Mucosa of stomach (tissue), 1 donor: ENCODE data around the gene ZNF592.

ENCODE experiments used
- H3K27me3 ChIP-seq: one replicate; pipeline ENCODE4 v1.7.0; 2013; ENCODE audit warnings: mild to moderate bottlenecking, low read length; ENCODE audit not compliant: control insufficient read depth, insufficient read depth
- H3K36me3 ChIP-seq: one replicate; pipeline ENCODE4 v1.7.0; 2013; ENCODE audit warnings: low read length; ENCODE audit not compliant: control insufficient read depth, insufficient read depth
- H3K4me1 ChIP-seq: one replicate; pipeline ENCODE4 v1.7.0; 2013; ENCODE audit warnings: mild to moderate bottlenecking, low read length; ENCODE audit not compliant: control insufficient read depth, insufficient read depth
- H3K4me3 ChIP-seq: one replicate; pipeline ENCODE4 v1.7.0; 2013; ENCODE audit warnings: low read length
- H3K9ac ChIP-seq: one replicate; pipeline ENCODE4 v1.7.0; 2013; ENCODE audit warnings: mild to moderate bottlenecking, low read length, moderate library complexity
- H3K9me3 ChIP-seq: one replicate; pipeline ENCODE4 v1.7.0; 2013; ENCODE audit warnings: mild to moderate bottlenecking, low read length, moderate library complexity; ENCODE audit not compliant: control insufficient read depth
- donor health status: Pancreatic carcinoma.

The ZNF592 gene

DNA sequence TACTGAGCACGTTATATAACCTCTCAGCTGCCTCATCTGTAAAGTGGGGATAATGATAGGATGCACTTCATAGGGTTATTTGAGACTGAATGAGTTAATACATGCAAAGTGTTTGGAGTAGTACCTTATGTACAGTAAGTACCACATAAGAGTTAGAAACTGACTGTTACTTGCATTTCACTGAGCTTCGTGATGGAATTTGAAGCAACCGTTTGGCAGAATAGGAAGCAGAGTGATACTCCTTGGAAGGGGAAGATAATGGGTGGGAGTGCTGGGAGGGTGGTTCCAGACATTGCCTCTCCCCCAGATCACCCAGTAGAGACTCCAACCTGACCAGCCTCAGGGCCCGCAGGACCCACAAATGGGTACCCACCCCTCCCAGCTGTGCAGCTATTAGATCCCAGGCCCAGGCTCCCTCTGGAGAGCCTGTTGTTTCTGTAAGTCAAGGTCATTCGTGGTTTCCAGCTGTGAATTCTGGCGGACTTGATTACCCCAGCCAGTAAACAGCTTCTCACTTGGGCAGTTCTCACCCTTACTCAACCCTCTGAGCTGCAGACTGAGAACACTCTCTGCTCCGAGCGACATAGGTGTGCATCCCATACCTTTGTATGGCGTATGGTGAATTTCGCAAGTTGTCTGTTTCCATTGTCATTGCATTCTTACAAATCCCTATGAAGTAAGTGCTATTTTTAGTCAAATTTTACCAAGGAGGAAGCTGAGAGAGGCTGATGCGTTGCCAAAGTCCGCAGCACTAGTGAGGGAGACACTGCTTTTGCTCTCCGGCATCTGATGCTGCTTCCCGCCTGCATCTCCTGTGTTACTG lies 79.9 kb downstream of the ZNF592 start:
- Histone ChIP-seq H3K9me3 (no peaks in the 10 kb centered on the region), H3K36me3 (no peaks in the 10 kb centered on the region), H3K4me1 (peaks cover 5% of the 10 kb centered on the region), H3K4me3 (no peak overlapping the region), H3K9ac (no peak overlapping the region), H3K27me3 (no peaks in the 10 kb centered on the region)

DNA sequence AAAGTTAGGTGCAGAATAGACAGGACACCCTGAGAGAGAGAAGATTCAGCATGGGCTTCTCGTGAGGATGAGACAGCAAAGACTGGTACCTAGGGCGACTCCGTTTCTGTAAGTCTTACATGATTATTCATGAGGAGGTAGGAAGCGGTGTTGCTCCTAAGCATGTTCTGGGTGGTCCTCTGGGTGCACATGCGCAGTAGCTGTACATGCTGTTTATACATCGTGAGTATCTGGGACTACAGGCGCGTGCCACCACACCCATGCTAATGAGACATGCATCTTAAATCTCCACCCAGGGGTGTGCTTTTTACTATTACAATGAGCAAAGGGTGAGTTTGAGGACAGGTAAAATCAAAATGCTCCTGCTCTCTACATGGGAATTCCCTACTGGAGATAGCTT lies 81.0 kb downstream of the ZNF592 start:
- no peak overlapping the region for H3K9ac ChIP-seq
- H3K4me3 ChIP-seq: no peak overlapping the region
- no peaks in the 10 kb centered on the region for H3K9me3 ChIP-seq
- H3K36me3 ChIP-seq: no peaks in the 10 kb centered on the region
- H3K4me1 ChIP-seq: peaks cover 5% of the 10 kb centered on the region
- no peaks in the 10 kb centered on the region for H3K27me3 ChIP-seq

DNA sequence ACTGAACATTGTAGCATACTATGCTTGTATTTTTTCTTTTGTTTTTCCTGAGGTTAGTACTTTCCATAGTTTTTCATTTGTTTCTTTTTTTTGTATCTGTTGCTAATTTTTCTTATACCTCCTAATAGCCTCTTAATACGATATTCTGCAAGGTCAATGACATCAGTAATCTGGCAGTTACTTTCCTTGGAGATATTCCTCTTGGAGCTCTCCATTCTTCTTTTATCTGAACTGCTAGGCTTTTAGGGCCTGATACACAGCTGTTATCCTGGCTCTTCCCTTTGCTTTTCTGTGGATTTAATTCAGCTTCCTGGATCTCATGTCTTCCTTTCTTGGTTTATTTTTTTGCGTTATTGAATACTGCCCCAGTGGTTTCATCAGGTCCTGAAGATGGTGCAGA lies 81.6 kb downstream of the ZNF592 start:
- Histone ChIP-seq H3K9ac (no peak overlapping the region), H3K27me3 (no peaks in the 10 kb centered on the region), H3K9me3 (no peaks in the 10 kb centered on the region), H3K4me1 (peaks cover 5% of the 10 kb centered on the region), H3K36me3 (no peaks in the 10 kb centered on the region), H3K4me3 (no peak overlapping the region)

DNA sequence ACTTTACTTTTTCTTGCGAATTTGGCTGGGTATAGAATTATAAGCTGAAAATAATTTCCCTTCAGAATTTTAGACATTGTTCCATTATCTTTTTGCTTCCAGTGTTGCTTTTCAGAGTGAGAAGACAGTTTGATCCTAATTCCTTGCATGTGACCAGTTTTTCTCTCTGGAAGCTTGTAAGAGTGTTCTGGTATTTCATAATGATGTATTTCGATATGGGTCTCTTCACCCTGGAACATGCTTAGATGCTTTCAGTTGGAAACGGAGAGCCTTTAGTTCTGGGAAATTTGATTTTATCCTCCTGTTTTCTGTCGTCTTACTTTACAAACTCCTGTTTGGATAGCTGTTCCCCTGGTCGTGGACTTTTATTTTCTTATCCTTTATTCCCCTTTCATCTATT lies 82.6 kb downstream of the ZNF592 start:
- Histone ChIP-seq H3K4me3 (no peak overlapping the region), H3K4me1 (peaks cover 5% of the 10 kb centered on the region), H3K9ac (no peak overlapping the region), H3K27me3 (no peaks in the 10 kb centered on the region), H3K9me3 (no peaks in the 10 kb centered on the region), H3K36me3 (no peaks in the 10 kb centered on the region)

DNA sequence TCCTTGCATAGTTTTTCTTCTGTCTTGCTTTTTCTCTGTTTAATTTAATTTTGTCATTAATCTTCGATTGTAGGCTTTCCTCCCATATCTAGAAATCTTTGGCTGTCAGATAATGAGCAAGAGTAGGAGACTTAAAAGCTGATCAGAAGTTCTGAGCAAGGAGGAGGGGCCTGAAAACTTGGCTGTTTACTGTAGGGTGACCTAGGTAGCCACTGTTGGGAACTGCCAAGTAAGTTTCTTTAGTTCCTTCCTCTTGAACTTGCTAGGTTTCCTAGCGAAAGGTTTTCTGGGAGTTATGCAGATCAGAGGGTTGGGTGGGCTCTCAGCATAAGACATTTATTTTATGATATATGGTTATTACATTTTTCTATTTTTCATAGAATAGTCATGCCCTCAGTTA lies 83.2 kb downstream of the ZNF592 start:
- no peaks in the 10 kb centered on the region for H3K36me3 ChIP-seq
- H3K4me3 ChIP-seq: no peak overlapping the region
- no peaks in the 10 kb centered on the region for H3K9me3 ChIP-seq

DNA sequence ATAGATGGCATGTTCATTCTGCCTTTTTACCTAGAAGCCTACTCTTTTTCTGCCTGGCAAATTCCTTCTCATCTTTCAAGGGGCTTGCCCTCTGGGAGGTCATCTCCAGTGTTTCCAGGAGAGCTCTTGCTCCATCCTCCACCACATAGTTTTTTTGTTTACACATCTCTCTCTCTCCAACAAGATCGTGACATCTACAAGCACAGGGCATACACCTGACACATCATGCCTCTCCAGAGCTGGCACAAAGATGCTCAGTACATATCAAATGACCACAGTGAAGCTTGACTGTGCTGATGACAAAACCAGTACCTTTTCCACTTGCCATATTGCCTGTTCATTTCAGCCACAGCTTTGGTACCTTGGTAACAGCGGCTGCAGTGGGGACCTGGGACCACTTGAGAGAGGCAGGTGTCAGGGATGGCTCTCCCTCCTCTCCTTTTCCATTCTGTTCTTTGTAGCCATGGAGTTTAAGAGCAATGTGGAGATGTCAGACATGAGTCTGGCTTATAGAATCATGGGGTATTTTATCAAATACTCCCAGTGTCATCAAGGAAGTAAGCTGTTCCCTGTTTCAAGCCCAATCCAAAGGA lies 84.2 kb downstream of the ZNF592 start:
- Histone ChIP-seq H3K36me3 (no peaks in the 10 kb centered on the region), H3K27me3 (no peaks in the 10 kb centered on the region), H3K4me1 (no peaks in the 10 kb centered on the region), H3K4me3 (no peak overlapping the region), H3K9me3 (no peaks in the 10 kb centered on the region), H3K9ac (no peak overlapping the region)

More for the DNA sequence above, 83.2 kb downstream of the ZNF592 start:
- Histone ChIP-seq H3K4me1 (peaks cover 3% of the 10 kb centered on the region), H3K9ac (no peak overlapping the region), H3K27me3 (no peaks in the 10 kb centered on the region)

DNA sequence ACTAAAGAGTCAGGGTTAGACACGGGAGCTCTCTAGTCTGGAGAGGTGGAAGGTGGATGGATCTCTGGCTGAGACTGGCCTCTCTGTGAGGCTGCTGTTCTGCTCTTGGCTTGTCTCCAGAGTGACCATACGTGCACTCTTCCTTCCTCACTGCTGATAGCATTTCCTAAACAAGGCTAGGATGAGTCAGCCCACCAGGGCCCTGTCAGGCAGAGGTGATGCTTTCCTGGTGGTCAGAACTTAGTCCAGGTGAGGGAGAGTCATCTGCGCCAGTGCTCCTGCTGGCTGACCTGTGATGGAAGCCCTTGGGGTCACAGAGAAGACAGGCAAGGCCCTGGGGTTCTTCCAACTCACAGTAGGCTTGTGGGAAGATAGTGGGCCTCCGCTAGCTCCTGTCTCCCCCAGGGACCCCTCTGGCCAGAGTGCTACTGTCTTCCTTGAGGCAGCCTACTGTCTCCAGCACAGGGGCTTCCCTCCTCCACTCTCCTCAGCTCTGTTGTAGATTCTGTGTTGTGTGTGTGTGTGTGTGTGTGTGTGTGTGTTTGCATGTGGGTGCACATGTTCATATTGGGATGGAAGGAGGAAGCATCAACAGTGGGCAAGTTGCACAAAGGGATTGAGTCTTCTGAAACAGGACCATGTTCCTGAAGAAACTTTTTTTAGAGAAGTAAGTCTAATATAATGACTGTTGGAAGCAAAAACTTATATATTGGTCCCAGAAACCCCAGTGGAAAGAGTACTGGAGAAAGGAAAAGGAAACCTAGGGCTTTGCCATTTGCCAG lies 85.2 kb downstream of the ZNF592 start:
- Histone ChIP-seq H3K9me3 (no peaks in the 10 kb centered on the region), H3K27me3 (no peaks in the 10 kb centered on the region), H3K9ac (no peak overlapping the region), H3K36me3 (no peaks in the 10 kb centered on the region), H3K4me1 (no peaks in the 10 kb centered on the region), H3K4me3 (no peak overlapping the region)

DNA sequence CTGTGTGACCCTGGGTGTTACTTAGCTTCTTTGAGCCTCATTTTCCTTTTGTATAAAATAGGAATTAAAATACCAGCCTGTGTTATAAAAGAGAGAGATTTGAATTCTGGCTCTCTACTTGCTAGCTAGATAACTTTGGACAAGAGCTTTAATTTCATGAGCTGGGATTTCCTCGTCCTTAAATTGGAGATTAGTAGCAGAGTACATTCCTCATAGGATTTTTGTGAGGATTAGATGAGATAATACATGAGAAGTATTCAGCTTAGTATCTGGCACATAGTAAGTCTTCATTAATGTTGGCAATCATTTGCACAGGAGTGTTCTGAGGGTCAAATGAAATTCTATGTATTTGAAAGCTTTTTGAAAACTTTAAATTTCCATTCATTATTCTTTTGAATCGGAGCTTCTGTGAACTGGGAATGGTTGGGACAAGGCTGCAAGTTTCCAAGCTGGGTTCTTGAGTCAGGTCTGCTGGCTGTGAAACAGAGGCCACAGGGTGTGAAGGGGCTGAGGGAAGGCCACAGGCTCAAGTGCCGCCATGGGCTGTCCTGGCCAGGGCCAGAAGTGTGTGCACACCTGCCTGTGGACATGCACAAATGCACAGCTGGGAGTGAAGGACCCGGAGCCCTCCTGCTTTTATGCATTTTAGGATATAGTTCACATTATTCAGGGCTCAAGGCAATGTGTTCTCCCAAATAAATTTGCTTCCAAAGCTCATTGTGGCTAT lies 86.0 kb downstream of the ZNF592 start:
- no peak overlapping the region for H3K9ac ChIP-seq
- no peaks in the 10 kb centered on the region for H3K9me3 ChIP-seq
- no peaks in the 10 kb centered on the region for H3K36me3 ChIP-seq
- H3K4me3 ChIP-seq: no peak overlapping the region
- H3K27me3 ChIP-seq: no peaks in the 10 kb centered on the region
- H3K4me1 ChIP-seq: no peaks in the 10 kb centered on the region

DNA sequence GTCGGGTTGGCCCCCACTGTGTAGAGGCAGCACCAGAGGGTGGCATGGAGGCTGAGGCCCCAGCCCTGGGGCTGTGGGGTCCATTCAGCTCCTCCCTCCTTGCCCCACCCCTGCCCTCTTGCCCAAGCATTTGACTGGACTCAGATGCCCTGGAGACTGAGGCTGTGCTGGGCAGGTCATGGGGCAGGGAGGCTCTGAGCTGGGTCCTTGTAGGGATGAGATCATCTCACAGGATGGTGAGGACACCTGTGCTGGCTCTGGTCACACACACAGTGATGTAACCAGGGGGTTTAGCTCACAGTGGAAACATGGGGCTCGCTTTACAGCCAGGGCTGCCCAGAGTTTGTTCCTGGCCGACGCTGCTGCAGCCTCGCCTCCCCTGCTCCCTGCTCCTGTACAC lies 86.6 kb downstream of the ZNF592 start:
- H3K36me3 ChIP-seq: no peaks in the 10 kb centered on the region
- H3K4me1 ChIP-seq: peaks cover 2% of the 10 kb centered on the region
- H3K9me3 ChIP-seq: no peaks in the 10 kb centered on the region
- no peaks in the 10 kb centered on the region for H3K27me3 ChIP-seq
- no peak overlapping the region for H3K4me3 ChIP-seq
- no peak overlapping the region for H3K9ac ChIP-seq

DNA sequence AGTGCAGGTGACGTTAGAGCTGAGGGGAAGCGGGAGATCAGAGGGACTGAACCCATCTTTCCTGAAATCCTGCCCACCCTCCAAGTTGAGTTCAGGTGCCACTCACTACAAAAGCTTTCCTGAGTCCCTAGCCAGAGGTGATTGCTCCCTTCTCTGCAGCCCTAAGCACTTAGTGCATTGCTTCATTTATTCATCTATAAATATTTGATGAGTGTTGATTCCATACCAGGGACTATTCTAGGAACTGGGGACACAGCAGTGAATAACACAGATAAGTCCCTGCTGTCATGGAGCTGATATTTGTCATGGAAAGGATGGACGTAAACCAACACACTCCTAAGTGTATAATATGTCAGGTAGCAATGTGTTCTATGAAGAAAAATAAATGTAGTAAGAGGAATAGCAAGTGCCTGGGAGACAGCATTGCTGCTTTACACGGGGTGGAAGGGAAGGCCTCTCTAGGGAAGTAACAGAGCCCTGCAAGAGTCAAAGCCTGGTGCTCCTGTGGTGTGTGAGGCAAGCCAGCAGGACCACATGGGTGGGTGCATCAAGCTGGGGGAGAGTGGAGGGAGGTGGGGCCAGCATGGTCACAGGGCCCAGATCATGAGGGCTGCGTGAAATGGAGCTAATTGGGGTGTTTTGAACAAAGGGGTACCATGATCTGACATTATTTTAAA lies 87.4 kb downstream of the ZNF592 start:
- no peaks in the 10 kb centered on the region for H3K9me3 ChIP-seq
- peaks cover 11% of the 10 kb centered on the region for H3K4me1 ChIP-seq
- H3K4me3 ChIP-seq: no peak overlapping the region
- no peaks in the 10 kb centered on the region for H3K27me3 ChIP-seq
- H3K9ac ChIP-seq: no peak overlapping the region
- no peaks in the 10 kb centered on the region for H3K36me3 ChIP-seq

DNA sequence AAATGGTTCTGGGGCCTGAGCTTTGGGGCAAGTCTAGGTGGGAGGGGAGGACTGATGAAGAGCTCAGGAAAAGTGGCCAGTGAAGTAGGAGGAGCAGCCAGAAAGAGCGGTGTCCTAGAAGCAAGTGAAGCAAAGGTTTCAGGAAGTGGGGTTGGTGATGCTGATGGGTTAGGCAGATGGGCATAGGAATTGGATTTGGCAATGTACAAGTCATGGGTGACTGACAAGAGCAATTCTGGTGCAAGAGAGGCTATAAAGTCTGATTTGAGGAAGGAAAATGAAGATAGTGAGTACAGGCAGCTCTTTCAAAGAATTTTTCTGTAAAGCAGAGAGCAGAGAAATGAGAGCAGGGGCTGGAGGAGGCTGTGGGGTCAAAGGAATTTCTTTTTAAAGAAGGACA lies 88.5 kb downstream of the ZNF592 start:
- H3K4me1 ChIP-seq: peaks cover 21% of the 10 kb centered on the region
- no peak overlapping the region for H3K9ac ChIP-seq
- H3K9me3 ChIP-seq: no peaks in the 10 kb centered on the region
- H3K27me3 ChIP-seq: no peaks in the 10 kb centered on the region
- no peaks in the 10 kb centered on the region for H3K36me3 ChIP-seq
- no peak overlapping the region for H3K4me3 ChIP-seq
